ENCODE measurements around the gene AZIN2.

- TF ChIP-seq CTCF (IDR thresholded peaks at IDR 0.05) = no peak
- no peak for TF ChIP-seq POLR2A (IDR thresholded peaks at IDR 0.05)
Measured at GRCh38 chr1:33158366-33158765, 77.4 kb downstream of the AZIN2 start.
